Measurements from ENCODE around the gene EDA. TPM values are rescaled to one million over a fixed set of nuclear protein-coding genes. Genes with fewer than 3 reads are reported as not detected.

Gene EDA
- total RNA-seq, 2 experiments from 2014 or later = 0.49 to 0.92 TPM

- intact Hi-C loops (cut with micrococcal nuclease) = no loop called here
Measured at GRCh38 chrX:69759921-69760625, 144.2 kb downstream of the EDA start.

DNA sequence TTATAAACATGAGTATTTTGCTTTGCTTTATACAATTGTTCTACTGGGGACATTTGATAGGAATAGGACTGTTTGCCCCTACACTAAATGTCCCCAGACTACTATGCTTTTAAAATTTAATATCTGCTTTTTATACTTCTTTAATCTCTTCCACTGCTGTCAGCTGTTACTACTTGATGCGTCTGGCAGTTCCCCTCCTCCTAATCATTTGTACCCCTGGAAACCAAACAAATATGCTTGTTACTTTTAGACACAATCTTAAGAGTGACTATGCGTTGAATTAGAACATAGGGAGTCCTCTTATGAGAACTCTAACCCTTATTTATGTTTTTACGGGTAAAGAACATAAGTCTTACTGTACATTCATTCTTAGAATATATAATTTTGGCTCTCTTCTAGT is 145.7 kb downstream of the EDA start:
- DNase-seq = no peak
- H3K27ac Mint-ChIP-seq = no peak overlapping the region
- CTCF ChIA-PET = no interaction called here
- no peaks in the 10 kb centered on the region for H3K36me3 Mint-ChIP-seq (ENCODE audit: low read depth)
- intact Hi-C loops (cut with micrococcal nuclease) = no loop called here
- POLR2A ChIA-PET = no interaction called here
- H3K9me3 Mint-ChIP-seq = no peaks in the 10 kb centered on the region
- no peaks in the 10 kb centered on the region for H3K27me3 Mint-ChIP-seq
- H3K4me1 Mint-ChIP-seq (ENCODE audit: low read depth) = no peaks in the 10 kb centered on the region
- TF ChIP-seq CTCF (IDR thresholded peaks at IDR 0.05) = no peak
- no peak overlapping the region for H3K4me3 Mint-ChIP-seq
- ATAC-seq = no peak

More at GRCh38 chrX:69759921-69760625, 144.2 kb downstream of the EDA start:
- H3K27ac Mint-ChIP-seq = no peak overlapping the region
- POLR2A ChIA-PET = no interaction called here
- DNase-seq (no peak), ATAC-seq (no peak)
- H3K9me3 Mint-ChIP-seq = no peaks in the 10 kb centered on the region
- no peak for TF ChIP-seq CTCF (IDR thresholded peaks at IDR 0.05)
- no peak overlapping the region for H3K4me3 Mint-ChIP-seq
- no peaks in the 10 kb centered on the region for H3K27me3 Mint-ChIP-seq
- H3K4me1 Mint-ChIP-seq (ENCODE audit: low read depth) = no peaks in the 10 kb centered on the region
- no peaks in the 10 kb centered on the region for H3K36me3 Mint-ChIP-seq (ENCODE audit: low read depth)
- CTCF ChIA-PET = no interaction called here

DNA sequence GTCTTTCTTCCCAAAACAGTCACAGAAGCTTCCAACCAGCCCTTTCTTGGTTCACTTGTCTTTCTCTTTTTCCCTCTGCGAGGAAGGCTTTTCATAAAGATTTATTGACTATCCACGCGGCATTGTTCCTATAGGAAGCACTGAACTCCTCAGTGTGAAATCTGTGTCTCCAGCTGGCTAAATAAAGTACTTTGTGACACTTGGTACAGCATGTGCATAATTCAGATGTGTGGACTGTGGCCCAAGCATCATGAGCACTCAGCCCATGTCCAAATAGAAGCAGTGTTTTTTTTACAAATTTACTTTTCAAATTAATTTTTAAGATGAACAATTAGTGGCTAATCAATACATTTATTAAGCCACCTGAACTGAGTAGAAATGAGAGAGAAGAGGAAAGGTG is 146.4 kb downstream of the EDA start:
- H3K36me3 Mint-ChIP-seq (ENCODE audit: low read depth) = no peaks in the 10 kb centered on the region
- TF ChIP-seq CTCF (IDR thresholded peaks at IDR 0.05) = no peak
- ChIA-PET CTCF (interaction anchor here (1.0 kb wide), 1 partner anchor 8 kb away, joined by 3 read pairs; no protein-coding TSS in a partner anchor), POLR2A (no interaction called here)
- H3K27ac Mint-ChIP-seq = no peak overlapping the region
- no peaks in the 10 kb centered on the region for H3K9me3 Mint-ChIP-seq
- H3K4me1 Mint-ChIP-seq (ENCODE audit: low read depth) = no peaks in the 10 kb centered on the region
- no peak for ATAC-seq
- no peak for DNase-seq
- H3K27me3 Mint-ChIP-seq = no peaks in the 10 kb centered on the region
- intact Hi-C loops (cut with micrococcal nuclease) = no loop called here
- no peak overlapping the region for H3K4me3 Mint-ChIP-seq

DNA sequence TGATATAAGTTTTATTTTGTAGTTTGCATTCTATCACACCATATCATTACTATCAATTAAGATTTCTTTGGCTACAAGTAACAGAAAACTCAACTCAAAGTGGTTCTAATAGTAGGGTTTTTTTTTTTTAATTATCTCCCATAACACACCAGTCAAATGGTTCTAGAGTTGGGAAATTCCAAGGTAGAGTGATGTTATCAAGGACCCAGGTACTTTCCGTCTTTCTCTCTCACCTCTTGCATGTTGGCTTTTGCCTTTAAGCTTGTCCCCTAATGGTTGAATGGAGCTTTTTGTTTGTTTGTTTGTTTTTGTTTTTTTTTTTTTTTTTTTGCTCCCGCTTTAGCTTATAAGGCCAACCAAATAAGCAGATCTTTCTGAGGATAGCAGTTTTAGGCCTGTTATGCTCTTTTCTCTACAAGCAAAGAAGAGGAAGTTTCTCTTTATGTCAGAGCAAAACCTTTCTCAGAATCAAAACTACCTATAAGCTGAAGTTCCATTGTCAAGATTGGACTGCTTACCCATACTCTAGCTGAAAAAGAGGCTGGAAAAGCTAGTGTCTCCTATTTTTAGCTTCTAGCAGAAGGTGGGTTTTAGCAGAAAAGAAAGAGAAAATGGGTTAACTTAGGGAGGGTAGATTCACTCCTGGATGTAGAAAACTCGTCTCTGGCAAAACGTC is 177.5 kb downstream of the EDA start:
- POLR2A ChIA-PET = no interaction called here
- intact Hi-C loops (cut with micrococcal nuclease) = no loop called here

More for the DNA sequence above, 177.5 kb downstream of the EDA start:
- Mint-ChIP-seq H3K9me3 (no peaks in the 10 kb centered on the region), H3K27ac (no peak overlapping the region), H3K4me1 (ENCODE audit: low read depth) (no peaks in the 10 kb centered on the region), H3K36me3 (ENCODE audit: low read depth) (no peaks in the 10 kb centered on the region), H3K27me3 (no peaks in the 10 kb centered on the region), H3K4me3 (no peak overlapping the region)
- ATAC-seq (no peak), DNase-seq (no peak)
- CTCF ChIA-PET = no interaction called here
- TF ChIP-seq CTCF (IDR thresholded peaks at IDR 0.05) = no peak

Data from activated CD8-positive, alpha-beta T cell treated with anti-CD3 and anti-CD28 coated beads for 36 hours (primary cell).